ENCODE data around the gene APBB3.

APBB3 gene

DNA sequence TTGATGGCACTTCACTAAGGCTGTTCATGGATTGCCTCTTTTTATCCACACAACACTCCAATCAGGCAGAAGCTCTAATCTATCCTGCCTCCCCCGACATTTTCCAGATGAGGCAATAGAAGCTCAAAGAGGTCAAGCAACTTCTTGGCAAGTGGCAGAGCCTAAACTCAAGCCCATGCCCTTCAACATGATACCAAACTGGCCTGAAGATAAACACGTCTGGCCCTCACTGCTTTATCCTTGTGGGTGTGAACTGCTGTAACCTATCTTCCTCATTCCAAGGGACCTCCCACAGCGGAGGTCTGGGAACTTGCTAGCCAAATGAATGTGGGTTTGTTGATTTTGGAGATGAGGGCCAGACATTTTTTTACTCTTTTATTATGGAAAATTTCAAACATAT, 9.8 kb upstream of the APBB3 start:
- TF ChIP-seq CTCF (IDR thresholded peaks at IDR 0.05; ENCODE audit: low read depth, low read length), result no peak
- H3K4me3 ChIP-seq (ENCODE audit: low read depth, low read length), result no peak overlapping the region

DNA sequence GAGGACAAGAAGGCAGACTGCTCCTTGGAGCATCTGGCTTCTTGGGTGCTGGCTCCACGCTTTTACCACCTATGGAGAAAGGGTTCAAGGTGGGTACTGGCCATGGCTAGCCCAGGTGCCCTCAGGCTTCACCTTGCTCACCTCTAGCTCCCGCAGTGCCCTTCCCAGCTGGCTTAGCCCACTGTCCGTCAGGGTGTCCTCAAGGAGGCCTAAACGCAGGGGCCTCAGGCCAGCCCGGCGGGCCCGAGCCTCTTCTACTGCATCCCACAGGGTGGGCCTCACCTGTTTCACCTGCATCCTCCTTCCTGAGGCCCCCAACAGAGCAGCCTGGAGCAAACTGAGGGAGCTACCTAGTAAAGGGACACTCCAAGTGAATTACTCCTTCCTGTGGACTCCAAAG, 9.3 kb upstream of the APBB3 start:
- no peak for TF ChIP-seq CTCF (IDR thresholded peaks at IDR 0.05; ENCODE audit: low read depth, low read length)

GRCh38 chr5:140571105-140571504, 6.7 kb upstream of the APBB3 start:
- no peak for TF ChIP-seq CTCF (IDR thresholded peaks at IDR 0.05; ENCODE audit: low read depth, low read length)
- no peak overlapping the region for H3K4me3 ChIP-seq (ENCODE audit: low read depth, low read length)

More for the DNA sequence above, 9.3 kb upstream of the APBB3 start:
- H3K4me3 ChIP-seq (ENCODE audit: low read depth, low read length), result no peak overlapping the region

GRCh38 chr5:140570488-140570887, 6.1 kb upstream of the APBB3 start:
- no peak overlapping the region for H3K4me3 ChIP-seq (ENCODE audit: low read depth, low read length)
- no peak for TF ChIP-seq CTCF (IDR thresholded peaks at IDR 0.05; ENCODE audit: low read depth, low read length)

DNA sequence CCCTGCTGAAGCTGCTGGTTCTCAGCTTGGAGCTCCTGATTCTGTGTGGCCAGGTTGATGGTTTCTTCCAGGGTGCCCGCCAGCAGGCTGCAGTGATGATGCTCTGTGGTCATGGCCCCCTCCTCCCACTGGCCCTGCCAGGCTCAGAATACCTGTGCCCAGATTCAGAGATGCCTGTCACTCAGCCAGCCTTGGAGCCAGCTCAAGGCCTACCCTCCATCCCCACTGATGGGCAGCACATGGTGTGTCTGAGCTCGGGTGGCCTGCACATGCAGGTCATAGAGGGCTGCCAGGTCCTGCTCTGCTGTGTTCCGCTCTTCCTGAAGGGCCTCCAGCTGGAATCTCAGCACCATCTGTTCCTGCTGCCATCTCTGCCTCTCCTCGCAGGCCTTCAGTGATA, 5.7 kb upstream of the APBB3 start:
- H3K4me3 ChIP-seq (ENCODE audit: low read depth, low read length), result no peak overlapping the region
- no peak for TF ChIP-seq CTCF (IDR thresholded peaks at IDR 0.05; ENCODE audit: low read depth, low read length)

- no peak for TF ChIP-seq CTCF (IDR thresholded peaks at IDR 0.05; ENCODE audit: low read depth, low read length)
- H3K4me3 ChIP-seq (ENCODE audit: low read depth, low read length), result no peak overlapping the region
Observed at GRCh38 chr5:140569197-140569596, 4.8 kb upstream of the APBB3 start.

GRCh38 chr5:140568443-140569063, 4.2 kb upstream of the APBB3 start:
- no peak for TF ChIP-seq CTCF (IDR thresholded peaks at IDR 0.05; ENCODE audit: low read depth, low read length)
- no peak overlapping the region for H3K4me3 ChIP-seq (ENCODE audit: low read depth, low read length)
